Measurements from ENCODE around the gene TRIM46.

TRIM46 gene

DNA sequence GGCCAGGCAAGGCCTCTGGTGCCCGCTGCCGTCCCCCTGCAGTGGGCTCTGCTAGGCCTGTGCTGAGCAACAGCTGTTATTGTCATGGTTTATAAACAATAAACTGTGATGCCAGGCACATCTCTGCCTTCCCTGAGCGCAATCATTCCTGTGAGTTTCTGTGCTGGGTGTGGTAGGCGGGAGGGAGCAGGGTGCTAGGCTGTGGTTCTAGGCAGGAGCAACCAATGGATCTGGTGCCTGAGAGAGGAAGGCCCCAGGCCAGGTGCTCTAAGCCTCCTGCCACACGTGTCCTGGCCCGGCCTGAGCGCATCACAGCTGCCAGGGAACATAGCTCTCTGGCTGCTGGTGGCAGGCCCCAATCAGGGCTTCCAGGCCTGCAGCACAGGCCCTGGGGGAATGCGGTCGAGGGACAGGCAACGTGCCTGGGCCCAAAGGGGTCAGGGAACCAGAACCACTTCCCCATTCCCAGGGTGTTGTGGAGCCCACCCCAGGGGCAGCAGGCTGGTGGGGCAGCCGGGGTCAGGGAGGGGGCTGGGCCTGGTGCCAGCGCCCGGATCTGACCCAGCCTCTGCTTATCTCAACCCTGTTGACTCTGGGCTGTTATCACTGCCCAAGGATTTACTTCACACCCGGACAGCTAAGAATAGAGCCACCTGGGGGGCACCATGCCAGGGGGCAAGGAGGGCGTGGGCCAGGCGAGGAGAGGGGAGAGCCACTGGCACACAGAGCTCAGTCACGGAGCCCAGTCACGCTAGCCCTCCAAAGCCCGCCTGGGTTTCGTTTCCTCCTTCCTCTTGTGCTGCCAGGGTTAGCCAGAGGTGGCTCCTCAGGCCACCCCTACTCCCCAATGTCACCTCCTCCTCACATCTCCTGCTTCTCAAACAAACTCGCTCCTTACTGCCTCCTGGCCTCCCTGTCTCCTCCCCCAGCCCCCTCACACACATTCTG is 11.5 kb downstream of the TRIM46 start:
- TF ChIP-seq, protein P1, sequence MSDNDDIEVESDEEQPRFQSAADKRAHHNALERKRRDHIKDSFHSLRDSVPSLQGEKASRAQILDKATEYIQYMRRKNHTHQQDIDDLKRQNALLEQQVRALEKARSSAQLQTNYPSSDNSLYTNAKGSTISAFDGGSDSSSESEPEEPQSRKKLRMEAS (IDR thresholded peaks at IDR 0.05), result no peak
- no peak for TF ChIP-seq TAF1 (IDR thresholded peaks at IDR 0.05; ENCODE audit: low read depth)
- no peak for TF ChIP-seq FOXM1 (IDR thresholded peaks at IDR 0.05; ENCODE audit: borderline replicate concordance, low read depth)
- no peak for TF ChIP-seq CEBPB (IDR thresholded peaks at IDR 0.05)
- TF ChIP-seq TCF12 (IDR thresholded peaks at IDR 0.05; ENCODE audit: low read depth), result no peak
- no peak for TF ChIP-seq EP300 (IDR thresholded peaks at IDR 0.05; ENCODE audit: borderline replicate concordance)
- no peak for TF ChIP-seq YY1 (IDR thresholded peaks at IDR 0.05; ENCODE audit: low read depth)
- TF ChIP-seq, protein P2, sequence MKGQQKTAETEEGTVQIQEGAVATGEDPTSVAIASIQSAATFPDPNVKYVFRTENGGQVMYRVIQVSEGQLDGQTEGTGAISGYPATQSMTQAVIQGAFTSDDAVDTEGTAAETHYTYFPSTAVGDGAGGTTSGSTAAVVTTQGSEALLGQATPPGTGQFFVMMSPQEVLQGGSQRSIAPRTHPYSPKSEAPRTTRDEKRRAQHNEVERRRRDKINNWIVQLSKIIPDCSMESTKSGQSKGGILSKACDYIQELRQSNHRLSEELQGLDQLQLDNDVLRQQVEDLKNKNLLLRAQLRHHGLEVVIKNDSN (IDR thresholded peaks at IDR 0.05), result no peak
- TF ChIP-seq, protein P3, sequence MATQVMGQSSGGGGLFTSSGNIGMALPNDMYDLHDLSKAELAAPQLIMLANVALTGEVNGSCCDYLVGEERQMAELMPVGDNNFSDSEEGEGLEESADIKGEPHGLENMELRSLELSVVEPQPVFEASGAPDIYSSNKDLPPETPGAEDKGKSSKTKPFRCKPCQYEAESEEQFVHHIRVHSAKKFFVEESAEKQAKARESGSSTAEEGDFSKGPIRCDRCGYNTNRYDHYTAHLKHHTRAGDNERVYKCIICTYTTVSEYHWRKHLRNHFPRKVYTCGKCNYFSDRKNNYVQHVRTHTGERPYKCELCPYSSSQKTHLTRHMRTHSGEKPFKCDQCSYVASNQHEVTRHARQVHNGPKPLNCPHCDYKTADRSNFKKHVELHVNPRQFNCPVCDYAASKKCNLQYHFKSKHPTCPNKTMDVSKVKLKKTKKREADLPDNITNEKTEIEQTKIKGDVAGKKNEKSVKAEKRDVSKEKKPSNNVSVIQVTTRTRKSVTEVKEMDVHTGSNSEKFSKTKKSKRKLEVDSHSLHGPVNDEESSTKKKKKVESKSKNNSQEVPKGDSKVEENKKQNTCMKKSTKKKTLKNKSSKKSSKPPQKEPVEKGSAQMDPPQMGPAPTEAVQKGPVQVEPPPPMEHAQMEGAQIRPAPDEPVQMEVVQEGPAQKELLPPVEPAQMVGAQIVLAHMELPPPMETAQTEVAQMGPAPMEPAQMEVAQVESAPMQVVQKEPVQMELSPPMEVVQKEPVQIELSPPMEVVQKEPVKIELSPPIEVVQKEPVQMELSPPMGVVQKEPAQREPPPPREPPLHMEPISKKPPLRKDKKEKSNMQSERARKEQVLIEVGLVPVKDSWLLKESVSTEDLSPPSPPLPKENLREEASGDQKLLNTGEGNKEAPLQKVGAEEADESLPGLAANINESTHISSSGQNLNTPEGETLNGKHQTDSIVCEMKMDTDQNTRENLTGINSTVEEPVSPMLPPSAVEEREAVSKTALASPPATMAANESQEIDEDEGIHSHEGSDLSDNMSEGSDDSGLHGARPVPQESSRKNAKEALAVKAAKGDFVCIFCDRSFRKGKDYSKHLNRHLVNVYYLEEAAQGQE (IDR thresholded peaks at IDR 0.05; ENCODE audit: low read depth), result no peak
- no peak for TF ChIP-seq NFIC (IDR thresholded peaks at IDR 0.05)
- TF ChIP-seq TEAD4 (IDR thresholded peaks at IDR 0.05), result no peak
- no peak for TF ChIP-seq ZBTB7A (IDR thresholded peaks at IDR 0.05; ENCODE audit: low read depth)
- TF ChIP-seq CREB1 (IDR thresholded peaks at IDR 0.05; ENCODE audit: low read depth), result no peak
- no peak for TF ChIP-seq EGR1 (IDR thresholded peaks at IDR 0.05)
- no peak for TF ChIP-seq RAD21 (IDR thresholded peaks at IDR 0.05; ENCODE audit: low read depth)

DNA sequence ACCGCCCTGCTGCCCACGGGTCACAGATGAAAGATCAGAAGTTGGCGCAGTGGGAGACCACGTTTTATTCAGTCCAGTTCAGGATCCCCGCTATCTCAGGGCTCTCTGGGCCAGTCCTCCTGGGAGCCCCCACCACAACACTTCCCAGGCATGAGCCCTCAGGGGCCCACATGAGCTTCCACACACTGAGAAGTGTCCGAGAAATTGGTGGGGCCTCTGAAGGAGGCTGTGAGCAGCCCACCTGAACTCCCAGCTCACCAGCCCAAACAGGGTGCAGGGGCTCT is 12.1 kb downstream of the TRIM46 start:
- TF ChIP-seq CREB1 (IDR thresholded peaks at IDR 0.05; ENCODE audit: low read depth), result no peak
- no peak for TF ChIP-seq TEAD4 (IDR thresholded peaks at IDR 0.05)
- no peak for TF ChIP-seq TAF1 (IDR thresholded peaks at IDR 0.05; ENCODE audit: low read depth)
- TF ChIP-seq TCF12 (IDR thresholded peaks at IDR 0.05; ENCODE audit: low read depth), result no peak
- TF ChIP-seq, protein P3 (IDR thresholded peaks at IDR 0.05; ENCODE audit: low read depth), result no peak
- TF ChIP-seq ZBTB7A (IDR thresholded peaks at IDR 0.05; ENCODE audit: low read depth), result no peak
- no peak for TF ChIP-seq YY1 (IDR thresholded peaks at IDR 0.05; ENCODE audit: low read depth)
- no peak for TF ChIP-seq RAD21 (IDR thresholded peaks at IDR 0.05; ENCODE audit: low read depth)
- TF ChIP-seq FOXM1 (IDR thresholded peaks at IDR 0.05; ENCODE audit: borderline replicate concordance, low read depth), result no peak
- no peak for TF ChIP-seq CEBPB (IDR thresholded peaks at IDR 0.05)

DNA sequence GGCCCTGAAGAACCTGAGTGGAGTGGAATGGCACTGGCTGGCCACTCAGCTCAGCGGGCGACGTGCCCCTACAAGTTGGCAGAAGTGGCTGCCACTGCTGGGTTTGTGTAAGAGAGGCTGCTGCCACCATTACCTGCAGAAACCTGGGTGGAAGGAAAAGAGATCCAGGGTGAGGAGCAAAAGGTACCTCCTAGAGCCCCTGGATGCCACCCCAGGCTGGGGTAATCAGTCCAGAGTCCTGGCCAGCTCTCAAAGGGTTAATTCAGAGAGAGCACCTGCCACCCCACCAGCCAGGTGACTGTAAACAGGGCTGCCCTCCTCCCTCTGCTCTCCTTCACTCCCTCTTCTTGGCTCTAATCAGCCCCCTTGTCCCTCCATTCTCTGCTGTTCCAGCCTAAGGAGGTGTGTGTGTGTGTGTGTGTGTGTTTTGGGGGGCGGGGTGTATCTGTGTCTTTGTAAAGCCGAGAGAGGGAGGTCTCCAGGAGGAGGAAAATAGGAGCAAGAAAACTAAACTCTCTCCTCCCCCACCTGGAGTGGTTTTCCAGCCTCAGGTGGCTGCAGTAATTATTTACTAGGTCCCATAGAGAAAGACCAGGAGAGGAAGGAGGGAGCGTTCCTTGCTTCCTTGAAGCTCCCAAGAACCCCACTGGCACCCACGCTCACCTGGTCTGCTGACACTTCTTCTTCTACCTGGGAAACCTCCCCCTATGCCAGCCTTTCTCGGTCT is 12.6 kb downstream of the TRIM46 start:
- TF ChIP-seq TAF1 (IDR thresholded peaks at IDR 0.05; ENCODE audit: low read depth) (no peak), NFIC (IDR thresholded peaks at IDR 0.05) (no peak), TEAD4 (IDR thresholded peaks at IDR 0.05) (no peak), CEBPB (IDR thresholded peaks at IDR 0.05) (no peak), CREB1 (IDR thresholded peaks at IDR 0.05; ENCODE audit: low read depth) (no peak), TCF12 (IDR thresholded peaks at IDR 0.05; ENCODE audit: low read depth) (no peak), FOXM1 (IDR thresholded peaks at IDR 0.05; ENCODE audit: borderline replicate concordance, low read depth) (no peak), YY1 (IDR thresholded peaks at IDR 0.05; ENCODE audit: low read depth) (no peak)
- TF ChIP-seq, protein P1 (IDR thresholded peaks at IDR 0.05), result no peak
- TF ChIP-seq, protein P2 (IDR thresholded peaks at IDR 0.05), result no peak

DNA sequence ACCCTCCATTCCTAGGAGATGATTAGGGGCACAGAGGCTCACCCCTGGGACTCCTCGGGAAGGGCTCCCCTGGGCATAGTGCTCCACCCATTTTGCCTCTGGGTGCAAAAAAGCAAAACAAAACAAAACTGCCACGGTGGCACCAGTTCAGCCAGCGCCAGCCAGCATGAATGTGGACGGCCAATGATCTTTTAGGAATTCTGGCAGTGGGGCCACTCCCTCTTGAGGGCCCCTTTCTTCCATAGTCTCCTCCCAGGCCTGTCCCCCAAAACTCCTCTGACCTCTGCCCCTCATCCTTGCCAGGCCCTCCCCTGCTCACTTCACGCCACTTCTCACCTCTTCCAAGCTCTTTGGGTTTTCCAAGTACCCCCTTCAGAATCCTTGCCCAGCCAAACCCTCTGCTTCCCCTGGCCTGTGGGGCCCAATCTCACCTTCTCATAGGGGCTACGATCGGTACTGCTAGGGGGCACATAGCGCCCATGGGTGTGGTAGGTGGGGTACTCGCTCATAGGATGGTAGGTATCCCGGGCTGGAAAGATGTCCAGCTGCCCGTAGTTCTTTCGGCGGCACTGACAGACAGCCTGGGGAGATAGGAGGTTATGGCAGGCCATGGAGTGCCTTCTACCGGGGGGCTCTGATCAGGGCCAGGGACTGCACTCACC is 13.3 kb downstream of the TRIM46 start:
- TF ChIP-seq, protein P1 (IDR thresholded peaks at IDR 0.05), result no peak
- TF ChIP-seq TEAD4 (IDR thresholded peaks at IDR 0.05) (no peak), EGR1 (IDR thresholded peaks at IDR 0.05) (no peak), YY1 (IDR thresholded peaks at IDR 0.05; ENCODE audit: low read depth) (no peak), TAF1 (IDR thresholded peaks at IDR 0.05; ENCODE audit: low read depth) (no peak), ZBTB7A (IDR thresholded peaks at IDR 0.05; ENCODE audit: low read depth) (no peak), EP300 (IDR thresholded peaks at IDR 0.05; ENCODE audit: borderline replicate concordance) (no peak), FOXM1 (IDR thresholded peaks at IDR 0.05; ENCODE audit: borderline replicate concordance, low read depth) (no peak), NFIC (IDR thresholded peaks at IDR 0.05) (no peak), CEBPB (IDR thresholded peaks at IDR 0.05) (no peak), CREB1 (IDR thresholded peaks at IDR 0.05; ENCODE audit: low read depth) (no peak), RAD21 (IDR thresholded peaks at IDR 0.05; ENCODE audit: low read depth) (no peak), TCF12 (IDR thresholded peaks at IDR 0.05; ENCODE audit: low read depth) (no peak)
- TF ChIP-seq, protein P3 (IDR thresholded peaks at IDR 0.05; ENCODE audit: low read depth), result no peak
- TF ChIP-seq, protein P2 (IDR thresholded peaks at IDR 0.05), result no peak

All from Ishikawa (cell line).